Glutamatergic neuron (in vitro differentiated cells): ENCODE results near the gene TNP2. TPM values are rescaled to one million over a fixed set of nuclear protein-coding genes. Genes with fewer than 3 reads are reported as not detected.

ENCODE experiments used
- DNase-seq: peaks from one replicate; pipeline ENCODE4 v3.0.0; 2022
- H3K27ac Mint-ChIP-seq: one replicate; pipeline ENCODE4 v1.8.0; 2020; ENCODE audit warnings: mild to moderate bottlenecking, mixed read lengths, inconsistent platforms; ENCODE audit not compliant: unreplicated experiment
- H3K27me3 Mint-ChIP-seq: one replicate; pipeline ENCODE4 v1.8.0; 2020; ENCODE audit warnings: mild to moderate bottlenecking, moderate library complexity, mixed read lengths, inconsistent platforms; ENCODE audit not compliant: unreplicated experiment
- H3K36me3 Mint-ChIP-seq: one replicate; pipeline ENCODE4 v1.8.0; 2020; ENCODE audit warnings: mild to moderate bottlenecking, mixed read lengths, inconsistent platforms; ENCODE audit not compliant: unreplicated experiment
- H3K4me1 Mint-ChIP-seq: one replicate; pipeline ENCODE4 v1.8.0; 2020; ENCODE audit warnings: mild to moderate bottlenecking, low read depth, mixed read lengths, inconsistent platforms; ENCODE audit not compliant: unreplicated experiment
- H3K4me3 Mint-ChIP-seq: one replicate; pipeline ENCODE4 v1.8.0; 2020; ENCODE audit warnings: mild to moderate bottlenecking, mixed read lengths, inconsistent platforms; ENCODE audit not compliant: unreplicated experiment
- H3K9me3 Mint-ChIP-seq: one replicate; pipeline ENCODE4 v1.8.0; 2020; ENCODE audit warnings: mild to moderate bottlenecking, moderate library complexity, mixed read lengths, inconsistent platforms; ENCODE audit not compliant: unreplicated experiment
- CTCF ChIP-seq: fragments of 200-600 bp; sonication (generic); IDR thresholded peaks from one replicate; pipeline ENCODE4 v1.5.0; 2021; ENCODE audit not compliant: partially characterized antibody, unreplicated experiment
- total RNA-seq: library from RNA; stranded (reverse); fragmentation: NEBNext Ultra II Directional; extraction: Animal tissue kit (Norgen Biotek cat#: 25700); gene quantifications from one replicate; pipeline ENCODE4 v1.2.1, GENCODE V29; 2021; ENCODE audit not compliant: unreplicated experiment

Gene TNP2
- total RNA-seq, 1 donor from 2014 or later: not detected

DNA sequence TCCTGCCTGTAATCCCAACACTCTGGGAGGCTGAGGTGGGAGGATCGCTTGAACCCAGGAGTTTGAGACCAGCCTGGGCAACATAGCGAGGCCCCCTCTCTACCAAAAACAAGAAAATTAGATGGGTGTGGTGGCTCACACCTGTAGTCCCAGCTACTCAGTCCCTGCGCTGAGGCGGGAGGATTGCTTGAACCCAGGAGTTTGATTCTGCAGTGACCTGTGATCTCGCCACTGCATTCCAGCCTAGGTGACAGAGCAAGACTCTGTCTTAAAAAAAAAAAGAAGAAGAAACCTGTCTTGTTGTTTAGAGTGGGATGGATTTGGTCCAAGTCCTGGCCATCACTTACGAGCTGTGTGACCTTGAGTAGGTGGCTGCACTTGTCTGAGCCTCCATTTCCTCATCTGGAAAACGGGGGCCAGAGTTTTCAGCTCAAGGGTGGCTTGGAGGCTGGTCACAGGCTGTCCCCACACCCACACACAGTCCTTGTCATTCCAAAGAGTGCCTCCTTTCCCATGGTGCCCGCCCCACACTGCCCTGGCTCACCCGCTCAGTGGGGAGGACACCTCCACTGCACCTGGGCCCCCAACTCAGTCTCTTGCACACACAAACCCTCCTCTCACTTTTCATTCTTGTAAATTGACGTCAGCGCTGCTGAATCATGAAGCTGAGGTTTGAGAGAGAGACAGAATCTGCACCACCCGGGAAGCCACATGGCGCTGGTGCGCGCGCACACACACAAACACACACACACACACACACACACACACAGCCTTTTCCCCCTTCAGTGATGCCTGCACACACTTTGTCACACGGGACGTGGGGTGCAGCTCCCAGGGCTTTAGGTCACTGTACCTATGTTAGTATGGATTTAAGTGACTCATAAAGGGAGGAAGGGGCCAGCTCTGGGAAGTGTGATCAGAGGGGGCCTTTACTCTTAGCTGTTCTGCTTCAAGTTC lies 17.3 kb downstream of the TNP2 start:
- Mint-ChIP-seq H3K27me3 (peaks cover 6% of the 10 kb centered on the region), H3K36me3 (no peaks in the 10 kb centered on the region), H3K4me3 (no peak overlapping the region), H3K27ac (no peak overlapping the region), H3K9me3 (peaks cover 9% of the 10 kb centered on the region), H3K4me1 (peaks cover 11% of the 10 kb centered on the region)
- TF ChIP-seq CTCF: no peak
- no peak for DNase-seq

- DNase-seq: no peak
- peaks cover 4% of the 10 kb centered on the region for H3K27me3 Mint-ChIP-seq
- H3K4me3 Mint-ChIP-seq: no peak overlapping the region
- H3K27ac Mint-ChIP-seq: no peak overlapping the region
- H3K36me3 Mint-ChIP-seq: no peaks in the 10 kb centered on the region
- H3K4me1 Mint-ChIP-seq: peaks cover 11% of the 10 kb centered on the region
- peaks cover 7% of the 10 kb centered on the region for H3K9me3 Mint-ChIP-seq
- no peak for TF ChIP-seq CTCF
Observed at GRCh38 chr16:11250786-11251524, 18.2 kb downstream of the TNP2 start.

GRCh38 chr16:11250091-11250785 lies 18.9 kb downstream of the TNP2 start:
- peaks cover 11% of the 10 kb centered on the region for H3K4me1 Mint-ChIP-seq
- H3K27ac Mint-ChIP-seq: no peak overlapping the region
- DNase-seq: no peak
- peaks cover 4% of the 10 kb centered on the region for H3K27me3 Mint-ChIP-seq
- no peaks in the 10 kb centered on the region for H3K36me3 Mint-ChIP-seq
- peaks cover 9% of the 10 kb centered on the region for H3K9me3 Mint-ChIP-seq
- TF ChIP-seq CTCF: no peak
- H3K4me3 Mint-ChIP-seq: no peak overlapping the region

GRCh38 chr16:11249233-11250061 lies 19.7 kb downstream of the TNP2 start:
- H3K9me3 Mint-ChIP-seq: peaks cover 10% of the 10 kb centered on the region
- no peaks in the 10 kb centered on the region for H3K36me3 Mint-ChIP-seq
- DNase-seq: no peak
- no peak overlapping the region for H3K27ac Mint-ChIP-seq
- H3K4me1 Mint-ChIP-seq: peaks cover 11% of the 10 kb centered on the region
- no peak overlapping the region for H3K4me3 Mint-ChIP-seq
- peaks cover 4% of the 10 kb centered on the region for H3K27me3 Mint-ChIP-seq
- TF ChIP-seq CTCF: no peak
